Fibroblast of peridontal ligament (primary cell): ENCODE data around the gene PTPN18.
"Not testable (repeated sequence)": the region's sequence is repeated elsewhere in the genome, so short reads cannot be mapped to it uniquely, and the experiment has no call there.

Experiments
- DNase-seq: peaks from one replicate; pipeline ENCODE4 v3.0.0-alpha.2; 2010; ENCODE audit errors: extremely low read depth

The PTPN18 gene

DNA sequence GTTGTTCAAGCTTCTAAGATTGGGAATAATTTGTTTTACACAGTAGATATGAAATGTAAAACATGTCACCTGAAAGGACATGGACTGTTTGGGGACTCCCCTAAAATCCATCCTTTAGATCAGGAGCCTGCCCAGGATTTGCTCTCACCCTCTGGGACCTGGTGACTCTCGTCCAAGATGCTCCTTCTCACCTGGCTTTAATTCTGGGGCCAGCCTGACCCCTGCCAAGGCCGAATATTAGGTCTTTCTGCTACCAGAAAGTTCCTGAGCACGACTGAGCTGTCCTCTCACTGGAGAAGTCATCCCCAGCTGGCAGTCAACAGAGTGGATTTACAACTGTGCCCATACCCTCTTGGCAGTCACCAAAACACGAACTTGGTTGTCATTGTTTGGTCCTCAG lies 25.3 kb downstream of the PTPN18 start:
- no peak for DNase-seq

- no peak for DNase-seq
Observed at GRCh38 chr2:130381619-130382018, 25.8 kb downstream of the PTPN18 start.

- no peak for DNase-seq
Observed at GRCh38 chr2:130382313-130382917, 26.6 kb downstream of the PTPN18 start.

DNA sequence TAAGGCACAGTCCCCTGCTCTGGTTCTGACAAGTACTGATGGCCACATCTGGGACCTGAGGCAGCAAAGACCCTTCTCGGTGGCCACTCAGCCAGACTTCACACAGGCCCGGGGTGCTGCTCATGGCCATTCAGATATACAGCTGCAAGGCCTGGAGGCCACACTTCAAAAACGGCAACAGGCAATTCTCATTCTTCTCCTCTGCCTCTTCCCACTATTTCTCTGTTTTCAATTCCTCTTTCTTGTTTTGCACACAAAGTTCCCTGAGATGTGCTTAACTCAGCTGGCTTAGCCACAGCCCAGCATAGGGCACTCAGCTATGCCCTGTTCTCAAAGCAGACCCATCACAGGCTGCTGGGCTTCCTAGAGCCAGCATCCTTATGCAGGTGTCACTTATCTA lies 29.9 kb downstream of the PTPN18 start:
- no peak for DNase-seq

GRCh38 chr2:130387071-130387400 lies 31.2 kb downstream of the PTPN18 start:
- DNase-seq: peak; percentile 9

- no peak for DNase-seq
Observed at GRCh38 chr2:130387804-130388203, 31.9 kb downstream of the PTPN18 start.

- no peak for DNase-seq
Observed at GRCh38 chr2:130388221-130388907, 32.5 kb downstream of the PTPN18 start.

- DNase-seq: no peak
Observed at GRCh38 chr2:130389358-130389757, 33.5 kb downstream of the PTPN18 start.

DNA sequence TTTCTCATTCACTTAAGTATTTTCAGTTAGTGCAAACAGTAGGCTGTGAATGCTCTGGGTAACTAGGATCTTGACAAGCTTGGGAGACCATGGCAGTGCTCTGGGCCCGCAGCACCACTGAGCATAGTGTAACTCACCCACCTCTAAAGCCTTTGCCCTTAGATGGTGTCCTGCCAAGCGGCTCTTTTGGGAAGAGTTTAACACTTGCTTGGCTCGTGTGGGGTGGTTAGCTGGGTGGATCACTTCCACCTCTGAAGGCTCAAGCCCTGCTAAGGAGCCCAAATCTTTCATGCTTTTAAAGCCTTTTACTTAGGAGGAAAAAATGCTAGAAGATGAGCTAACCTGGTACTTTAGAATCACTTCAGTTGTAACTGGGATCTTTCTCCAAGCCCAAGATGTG lies 33.9 kb downstream of the PTPN18 start:
- DNase-seq: no peak

- no peak for DNase-seq
Observed at GRCh38 chr2:130390460-130391057, 34.7 kb downstream of the PTPN18 start.

GRCh38 chr2:130391058-130391871 lies 35.4 kb downstream of the PTPN18 start:
- DNase-seq: peak; percentile 65

- DNase-seq: no peak
Observed at GRCh38 chr2:130391872-130392670, 36.2 kb downstream of the PTPN18 start.

- no peak for DNase-seq
Observed at GRCh38 chr2:130393318-130393910, 37.6 kb downstream of the PTPN18 start.

- DNase-seq: not testable (repeated sequence)
Observed at GRCh38 chr2:130406280-130406679, 50.4 kb downstream of the PTPN18 start.

GRCh38 chr2:130416693-130417092 lies 60.8 kb downstream of the PTPN18 start:
- DNase-seq: not testable (repeated sequence)

DNA sequence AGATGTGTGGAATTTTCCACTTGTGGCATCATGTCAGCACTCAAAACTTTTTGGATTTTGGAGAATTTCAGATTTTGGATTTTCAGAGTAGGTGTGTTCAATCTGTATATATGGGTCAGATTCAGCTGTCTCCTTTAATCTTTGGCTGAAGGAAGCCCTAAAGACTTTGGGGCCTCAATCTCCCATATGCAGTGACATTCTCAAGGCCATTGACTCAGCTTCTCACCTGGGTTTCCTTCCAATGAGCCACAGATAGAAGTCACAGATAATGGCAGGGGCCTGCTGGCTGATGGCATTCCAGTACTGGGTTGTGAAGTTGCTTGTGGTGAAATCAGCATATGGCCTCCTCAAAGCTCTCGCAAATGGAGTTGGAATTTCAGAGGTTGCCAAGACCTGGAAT lies 63.0 kb downstream of the PTPN18 start:
- not testable (repeated sequence) for DNase-seq
